Esophagus muscularis mucosa (tissue), 4 donors: ENCODE results near the gene TTC34. TPM values are rescaled to one million over a fixed set of nuclear protein-coding genes. Genes with fewer than 3 reads are reported as not detected.

Experiments
- DNase-seq: peaks from one replicate; pipeline ENCODE4 v3.0.0-alpha.2; 2017; ENCODE audit errors: extremely low spot score
- H3K27ac ChIP-seq, 4 donors: fragments of 200-600 bp; sonication (generic); replicated peaks in 1 of 4; 1 replicate in 3 of 4; 2 replicates in 1 of 4; pipeline ENCODE4 v1.5.1; 2016 to 2019; ENCODE audit warnings: mild to moderate bottlenecking in 1 of 4
- H3K27me3 ChIP-seq, 4 donors: fragments of 200-600 bp; sonication (generic); one replicate each; pipeline versions ENCODE4 v1.5.1 to v1.6.0; 2016 to 2019
- H3K36me3 ChIP-seq, 4 donors: fragments of 200-600 bp; sonication (generic); one replicate each; pipeline ENCODE4 v1.5.1; 2016 to 2019
- H3K4me1 ChIP-seq, 4 donors: fragments of 200-600 bp; sonication (generic); one replicate each; pipeline ENCODE4 v1.5.1; 2016 to 2019
- H3K4me3 ChIP-seq, 4 donors: fragments of 200-600 bp; sonication (generic); 1 replicate in 2 of 4; 2 replicates in 2 of 4; pipeline ENCODE4 v1.5.1; 2016 to 2019; ENCODE audit warnings: mild to moderate bottlenecking in 4 of 4, moderate library complexity in 1 of 4
- H3K9me3 ChIP-seq, 4 donors: fragments of 200-600 bp; sonication (generic); 1 replicate in 3 of 4; 2 replicates in 1 of 4; pipeline ENCODE4 v1.5.1; 2016 to 2019
- EP300 ChIP-seq: sonication (generic); formaldehyde crosslinking; IDR thresholded peaks from one replicate; pipeline ENCODE4 v1.6.1; 2017; ENCODE audit warnings: antibody characterized with exemption
- POLR2A ChIP-seq: fragments of 450-650 bp; IDR thresholded peaks from one replicate; pipeline ENCODE4 v1.6.1; 2017; ENCODE audit warnings: antibody characterized with exemption, moderate library complexity, mild to moderate bottlenecking, low read depth
- POLR2AphosphoS5 ChIP-seq, 2 donors: sonication (generic); formaldehyde crosslinking; IDR thresholded peaks; one replicate each; pipeline ENCODE4 v1.6.1; 2017; ENCODE audit warnings: antibody characterized with exemption in 2 of 2
- WGBS: methylation state at CpG from one replicate; pipeline ENCODE4 v1.1.5; 2018; 5-methylcytosine and 5-hydroxymethylcytosine counted together
- intact Hi-C: fragments of 100-400 bp; cut with DNase I; formaldehyde crosslinking; loops from one replicate; pipeline ENCODE4 v1.15.1; 2023
- total RNA-seq, 4 donors: library from RNA; depleted of rRNA; stranded (reverse); fragments of >200 nt; gene quantifications; one replicate each; pipeline versions ENCODE4 v1.1.0 to v1.2.1, GENCODE V29; 2016
- TF ChIP-seq, protein P1 (sequence below), 3 experiments: fragments of 200-600 bp in 2 of 3; fragments of 450-650 bp in 1 of 3; sonication (generic) in 2 of 3; IDR thresholded peaks; one replicate each; pipeline ENCODE4 v1.5.1; 2017 to 2019; ENCODE audit warnings: antibody characterized with exemption in 3 of 3, mild to moderate bottlenecking in 2 of 3, moderate library complexity in 1 of 3

TTC34 gene
- total RNA-seq, 4 donors from 2014 or later, result under 0.01 to 0.46 (median 0.10) TPM

DNA sequence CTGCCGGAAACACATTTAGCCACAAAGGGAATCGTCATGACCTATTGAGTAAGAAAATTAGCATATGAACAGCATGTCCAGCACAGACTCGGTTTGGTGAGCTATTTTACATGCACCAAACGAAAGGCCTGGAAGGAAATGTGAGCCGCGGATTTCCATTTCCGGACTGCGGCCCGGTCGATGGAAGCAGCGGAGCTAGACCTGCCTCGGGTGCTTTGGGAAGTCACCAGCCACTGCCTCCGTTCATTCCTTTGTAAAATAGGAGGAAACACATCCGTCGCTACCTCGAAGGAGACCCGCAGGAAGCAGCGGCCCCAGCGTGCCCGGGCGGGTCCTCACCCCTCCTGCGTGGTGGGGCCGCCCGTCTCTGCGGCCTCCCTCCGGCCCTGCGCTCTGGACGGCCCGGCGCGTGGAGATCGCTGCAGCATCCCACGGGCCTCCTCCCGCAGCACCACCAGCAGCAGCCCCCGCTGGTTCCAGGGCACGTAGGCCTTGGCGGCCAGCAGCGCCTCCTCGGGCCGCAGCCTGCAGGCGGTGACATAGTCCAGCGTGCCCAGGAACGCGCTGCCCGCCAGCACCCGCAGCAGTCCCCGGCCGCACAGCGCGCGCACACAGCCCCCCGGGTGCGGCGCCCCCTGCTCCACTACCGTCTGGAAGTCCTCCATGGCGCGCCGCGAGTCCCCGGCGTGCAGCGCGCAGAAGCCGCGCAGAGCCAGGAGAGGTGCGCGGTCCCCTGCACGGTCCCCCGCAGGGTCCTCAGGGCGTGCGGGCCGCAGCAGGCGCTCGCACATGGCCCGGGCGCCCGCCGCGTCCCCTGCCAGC is 12.1 kb downstream of the TTC34 start:
- H3K36me3 ChIP-seq, result no peaks in the 10 kb centered on the region
- TF ChIP-seq, protein P1, sequence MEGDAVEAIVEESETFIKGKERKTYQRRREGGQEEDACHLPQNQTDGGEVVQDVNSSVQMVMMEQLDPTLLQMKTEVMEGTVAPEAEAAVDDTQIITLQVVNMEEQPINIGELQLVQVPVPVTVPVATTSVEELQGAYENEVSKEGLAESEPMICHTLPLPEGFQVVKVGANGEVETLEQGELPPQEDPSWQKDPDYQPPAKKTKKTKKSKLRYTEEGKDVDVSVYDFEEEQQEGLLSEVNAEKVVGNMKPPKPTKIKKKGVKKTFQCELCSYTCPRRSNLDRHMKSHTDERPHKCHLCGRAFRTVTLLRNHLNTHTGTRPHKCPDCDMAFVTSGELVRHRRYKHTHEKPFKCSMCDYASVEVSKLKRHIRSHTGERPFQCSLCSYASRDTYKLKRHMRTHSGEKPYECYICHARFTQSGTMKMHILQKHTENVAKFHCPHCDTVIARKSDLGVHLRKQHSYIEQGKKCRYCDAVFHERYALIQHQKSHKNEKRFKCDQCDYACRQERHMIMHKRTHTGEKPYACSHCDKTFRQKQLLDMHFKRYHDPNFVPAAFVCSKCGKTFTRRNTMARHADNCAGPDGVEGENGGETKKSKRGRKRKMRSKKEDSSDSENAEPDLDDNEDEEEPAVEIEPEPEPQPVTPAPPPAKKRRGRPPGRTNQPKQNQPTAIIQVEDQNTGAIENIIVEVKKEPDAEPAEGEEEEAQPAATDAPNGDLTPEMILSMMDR (IDR thresholded peaks at IDR 0.05), result no peak
- no peak for TF ChIP-seq POLR2AphosphoS5 (IDR thresholded peaks at IDR 0.05)
- TF ChIP-seq POLR2A, result no peak
- TF ChIP-seq EP300, result no peak
- no peak for DNase-seq
- H3K27ac ChIP-seq, result no peak overlapping the region
- H3K4me3 ChIP-seq, result no peak overlapping the region
- H3K4me1 ChIP-seq, result peaks cover 0 to 11% (median 4%) of the 10 kb centered on the region in 4 donors
- H3K9me3 ChIP-seq, result peaks cover 0 to 34% (median 26%) of the 10 kb centered on the region in 4 donors
- intact Hi-C loops, result loop anchor here (5.0 kb wide), 1 partner anchor 372 kb away; no protein-coding TSS in a partner anchor
- 18% methylated on average over 27 of the region's 79 CpGs for WGBS
- peaks cover 0 to 93% (median 23%) of the 10 kb centered on the region in 4 donors for H3K27me3 ChIP-seq

DNA sequence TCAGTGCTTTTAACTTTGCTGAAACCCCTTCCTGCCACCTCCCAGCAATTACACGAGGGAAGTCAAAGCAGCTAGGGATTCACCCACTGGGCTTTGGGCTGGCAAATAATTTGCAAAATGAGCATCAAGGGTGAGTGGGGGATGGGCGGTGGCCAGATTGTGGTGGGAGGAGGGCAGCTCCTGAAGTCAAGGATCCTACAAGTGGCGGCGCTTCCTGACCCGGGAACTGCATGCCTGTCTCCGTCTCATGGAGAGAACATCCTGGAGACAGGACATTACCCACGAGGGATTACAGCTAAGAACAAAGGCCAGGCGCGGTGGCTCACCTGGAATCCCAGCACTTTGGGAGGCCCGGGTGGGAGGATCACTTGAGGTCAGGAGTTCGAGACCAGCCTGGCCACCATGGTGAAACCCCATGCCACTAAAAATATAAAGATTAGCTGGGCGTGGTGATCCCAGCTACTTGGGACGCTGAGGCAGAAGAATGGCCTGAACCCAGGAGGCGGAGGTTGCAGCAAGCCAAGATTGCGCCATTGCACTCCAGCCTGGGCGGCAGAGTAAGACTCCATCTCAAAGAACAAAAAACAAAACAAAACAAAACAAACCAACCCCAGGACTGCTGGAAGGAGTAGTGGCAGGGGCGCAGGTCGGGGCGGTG is 12.9 kb downstream of the TTC34 start:
- Histone ChIP-seq H3K36me3 (no peaks in the 10 kb centered on the region), H3K9me3 (peaks cover 0 to 28% (median 18%) of the 10 kb centered on the region in 4 donors), H3K27ac (no peak overlapping the region), H3K27me3 (peaks cover 0 to 94% (median 23%) of the 10 kb centered on the region in 4 donors), H3K4me3 (no peak overlapping the region), H3K4me1 (peaks cover 0 to 11% (median 4%) of the 10 kb centered on the region in 4 donors)
- WGBS, result 71% methylated on average over 19 of the region's 19 CpGs
- TF ChIP-seq POLR2AphosphoS5 (IDR thresholded peaks at IDR 0.05) (no peak), EP300 (no peak)
- DNase-seq, result no peak
- intact Hi-C loops, result loop anchor here (5.0 kb wide), 1 partner anchor 371 kb away; no protein-coding TSS in a partner anchor

DNA sequence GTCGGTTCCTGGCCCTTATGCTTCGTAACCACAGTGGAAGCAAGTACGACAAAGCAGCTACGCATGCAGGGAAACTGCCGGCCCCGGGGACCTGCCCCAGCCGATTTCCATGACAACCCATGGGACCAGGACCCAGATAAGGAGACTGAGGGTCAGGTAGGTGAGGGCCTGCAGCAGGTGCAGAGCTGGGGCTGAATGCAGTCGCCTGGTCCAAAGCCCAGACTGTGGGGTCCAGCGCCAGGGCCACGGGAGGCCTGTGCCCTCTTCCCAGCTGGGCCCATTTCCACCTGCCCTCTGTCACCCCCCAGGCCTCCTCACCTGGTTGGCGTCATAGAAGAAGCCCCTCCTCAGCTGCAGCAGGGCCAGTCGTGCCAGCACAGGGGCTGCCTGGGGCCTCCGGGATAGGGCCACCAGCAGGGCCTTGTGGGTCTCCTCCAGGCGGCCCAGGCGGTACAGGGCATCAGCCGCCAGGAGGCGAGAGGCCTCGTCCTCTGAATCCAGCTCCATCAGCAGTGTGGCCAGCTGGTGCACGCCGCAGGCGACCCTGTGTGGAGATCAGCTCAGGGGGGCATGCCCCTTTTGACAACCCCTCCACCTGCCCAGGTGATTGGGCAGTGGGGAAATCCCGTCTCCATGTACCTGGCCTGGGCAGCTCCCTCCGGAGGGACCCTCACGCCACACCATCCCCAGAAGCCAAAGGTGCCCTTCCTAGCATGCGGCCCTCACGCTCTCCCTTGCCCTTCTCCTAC is 14.2 kb downstream of the TTC34 start:
- intact Hi-C loops, result loop anchor here (5.0 kb wide), 1 partner anchor 370 kb away; no protein-coding TSS in a partner anchor

DNA sequence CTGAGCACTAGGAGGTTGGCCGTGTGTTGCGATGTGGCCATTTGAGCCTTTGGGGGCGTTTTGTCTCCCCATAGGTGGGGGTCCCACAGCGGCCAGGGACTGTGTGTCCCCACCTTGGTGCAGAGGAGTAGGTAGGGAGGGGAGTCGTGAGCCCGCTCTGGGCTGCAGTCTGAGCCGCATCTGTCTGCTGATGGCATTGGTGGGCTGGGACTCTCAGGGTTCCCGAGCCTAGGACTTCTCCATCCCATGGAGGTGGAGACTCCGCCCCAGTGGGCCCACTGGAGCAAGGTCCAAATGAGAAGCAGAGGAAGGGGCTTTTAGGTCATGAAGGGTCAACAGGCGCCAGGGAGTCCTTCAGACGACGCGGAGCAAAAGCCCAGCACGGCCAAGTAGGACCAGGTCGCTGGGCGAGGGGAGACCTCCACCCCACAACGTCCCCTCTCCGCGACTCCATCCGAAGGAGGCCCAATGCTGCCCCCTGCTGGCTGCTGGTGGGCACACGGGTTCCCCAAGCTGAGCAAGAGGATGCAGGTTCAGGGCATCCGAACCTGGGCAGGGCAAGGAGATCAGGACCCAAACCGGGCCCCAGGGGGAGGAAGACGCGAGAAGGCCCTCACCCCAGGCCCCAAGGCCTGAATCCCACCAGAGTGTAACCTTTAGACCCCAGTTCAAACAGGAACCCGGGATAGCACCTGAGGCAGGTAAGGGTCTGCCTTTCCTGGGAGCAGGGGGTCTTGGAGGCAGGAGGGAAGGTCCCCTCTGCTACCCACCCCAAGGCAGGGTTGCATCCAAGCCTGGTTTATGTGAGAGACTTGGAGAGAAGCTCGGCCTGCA is 14.9 kb downstream of the TTC34 start:
- TF ChIP-seq EP300 (no peak), POLR2A (no peak), POLR2AphosphoS5 (IDR thresholded peaks at IDR 0.05) (no peak)
- TF ChIP-seq, protein P1 (IDR thresholded peaks at IDR 0.05), result peak; percentile 31 to 69 (median 54)
- WGBS, result 46% methylated on average over 13 of the region's 27 CpGs
- Histone ChIP-seq H3K4me3 (no peak overlapping the region), H3K9me3 (peaks cover 0 to 29% (median 17%) of the 10 kb centered on the region in 4 donors), H3K27ac (no peak overlapping the region), H3K4me1 (peaks cover 0 to 11% (median 4%) of the 10 kb centered on the region in 4 donors), H3K27me3 (peaks cover 0 to 87% (median 23%) of the 10 kb centered on the region in 4 donors), H3K36me3 (no peaks in the 10 kb centered on the region)
- DNase-seq, result no peak
- intact Hi-C loops, result loop anchor here (5.0 kb wide), 1 partner anchor 369 kb away; no protein-coding TSS in a partner anchor

More for the DNA sequence above, 14.2 kb downstream of the TTC34 start:
- Histone ChIP-seq H3K27ac (no peak overlapping the region), H3K36me3 (no peaks in the 10 kb centered on the region), H3K4me3 (no peak overlapping the region), H3K9me3 (peaks cover 0 to 28% (median 14%) of the 10 kb centered on the region in 4 donors), H3K4me1 (peaks cover 0 to 11% (median 4%) of the 10 kb centered on the region in 4 donors), H3K27me3 (peaks cover 0 to 93% (median 23%) of the 10 kb centered on the region in 4 donors)
- DNase-seq, result no peak
- WGBS, result 75% methylated on average over 14 of the region's 26 CpGs
- TF ChIP-seq, protein P1 (IDR thresholded peaks at IDR 0.05), result no peak
- no peak for TF ChIP-seq POLR2A
- no peak for TF ChIP-seq EP300
- no peak for TF ChIP-seq POLR2AphosphoS5 (IDR thresholded peaks at IDR 0.05)
